ENCODE results near the gene ZNF619. TPM values are rescaled to one million over a fixed set of nuclear protein-coding genes. Genes with fewer than 3 reads are reported as not detected.

Gene ZNF619
- total and polyA plus RNA-seq, 9 of the 15 experiments (the other 6 are each of a cell fraction or from before 2014, with no cell fraction given) = 1.3 to 9.1 (median 6.3) TPM

DNA sequence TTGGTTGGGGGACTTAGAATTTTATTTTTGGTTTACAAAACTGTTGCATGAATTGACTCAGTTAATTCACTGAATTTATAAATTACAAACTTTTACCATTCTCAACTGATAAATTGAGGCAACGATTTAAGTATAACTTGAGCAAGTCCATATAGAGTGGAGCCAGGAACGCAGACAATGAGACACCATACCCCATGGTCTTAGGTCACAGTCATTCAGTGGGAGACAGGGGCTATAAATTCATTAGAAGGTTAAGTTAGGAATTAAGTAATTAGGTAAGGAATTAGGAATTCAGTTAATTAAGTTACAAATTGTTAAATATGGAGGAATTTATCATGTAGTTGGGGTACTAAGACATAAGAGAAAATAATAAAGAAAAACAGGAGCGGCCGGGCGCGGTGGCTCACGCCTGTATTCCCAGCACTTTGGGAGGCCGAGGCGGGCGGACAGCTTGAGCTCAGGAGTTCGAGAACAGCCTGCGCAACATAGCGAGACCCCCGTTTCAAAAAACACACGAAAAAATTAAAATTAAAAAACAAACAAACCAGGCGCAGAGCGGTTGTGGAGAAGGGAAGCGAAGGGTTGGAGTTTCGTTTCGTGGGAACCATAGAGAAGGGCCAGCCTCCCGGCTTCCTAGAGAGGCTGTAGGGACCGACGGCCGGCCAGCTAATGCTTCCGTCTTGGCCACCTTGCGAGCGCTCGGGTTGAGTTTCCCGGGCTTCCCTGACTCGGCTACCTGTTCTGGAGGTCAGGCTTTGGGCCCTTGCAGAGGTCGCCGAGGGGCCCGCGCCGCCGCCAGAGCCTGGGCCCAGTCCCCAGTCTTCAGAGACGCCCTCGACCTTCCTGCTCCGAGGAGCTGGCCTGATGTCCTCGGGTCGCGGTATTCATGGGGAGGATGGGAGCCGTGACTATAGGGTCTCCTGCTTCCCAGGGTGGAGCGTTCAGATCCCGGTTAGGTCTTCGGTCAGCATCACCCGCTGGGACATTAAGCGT, at the start of gene ZNF619 (continued):
- TF ChIP-seq, protein P1, sequence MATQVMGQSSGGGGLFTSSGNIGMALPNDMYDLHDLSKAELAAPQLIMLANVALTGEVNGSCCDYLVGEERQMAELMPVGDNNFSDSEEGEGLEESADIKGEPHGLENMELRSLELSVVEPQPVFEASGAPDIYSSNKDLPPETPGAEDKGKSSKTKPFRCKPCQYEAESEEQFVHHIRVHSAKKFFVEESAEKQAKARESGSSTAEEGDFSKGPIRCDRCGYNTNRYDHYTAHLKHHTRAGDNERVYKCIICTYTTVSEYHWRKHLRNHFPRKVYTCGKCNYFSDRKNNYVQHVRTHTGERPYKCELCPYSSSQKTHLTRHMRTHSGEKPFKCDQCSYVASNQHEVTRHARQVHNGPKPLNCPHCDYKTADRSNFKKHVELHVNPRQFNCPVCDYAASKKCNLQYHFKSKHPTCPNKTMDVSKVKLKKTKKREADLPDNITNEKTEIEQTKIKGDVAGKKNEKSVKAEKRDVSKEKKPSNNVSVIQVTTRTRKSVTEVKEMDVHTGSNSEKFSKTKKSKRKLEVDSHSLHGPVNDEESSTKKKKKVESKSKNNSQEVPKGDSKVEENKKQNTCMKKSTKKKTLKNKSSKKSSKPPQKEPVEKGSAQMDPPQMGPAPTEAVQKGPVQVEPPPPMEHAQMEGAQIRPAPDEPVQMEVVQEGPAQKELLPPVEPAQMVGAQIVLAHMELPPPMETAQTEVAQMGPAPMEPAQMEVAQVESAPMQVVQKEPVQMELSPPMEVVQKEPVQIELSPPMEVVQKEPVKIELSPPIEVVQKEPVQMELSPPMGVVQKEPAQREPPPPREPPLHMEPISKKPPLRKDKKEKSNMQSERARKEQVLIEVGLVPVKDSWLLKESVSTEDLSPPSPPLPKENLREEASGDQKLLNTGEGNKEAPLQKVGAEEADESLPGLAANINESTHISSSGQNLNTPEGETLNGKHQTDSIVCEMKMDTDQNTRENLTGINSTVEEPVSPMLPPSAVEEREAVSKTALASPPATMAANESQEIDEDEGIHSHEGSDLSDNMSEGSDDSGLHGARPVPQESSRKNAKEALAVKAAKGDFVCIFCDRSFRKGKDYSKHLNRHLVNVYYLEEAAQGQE (IDR thresholded peaks at IDR 0.05; ENCODE audit: borderline replicate concordance) = no peak; the same call in 1 of the 2 replicates
- TF ChIP-seq, protein P1 (CRISPR knock-in tag; IDR thresholded peaks at IDR 0.05; ENCODE audit: low read depth) = no peak
- TF ChIP-seq NFIX (CRISPR knock-in tag; IDR thresholded peaks at IDR 0.05; ENCODE audit: low read depth) (no peak), CREM (IDR thresholded peaks at IDR 0.05; ENCODE audit: low read depth) (no peak; the same call in 1 of the 2 replicates), MCM5 (IDR thresholded peaks at IDR 0.05; ENCODE audit: low read depth) (no peak), KLF6 (CRISPR knock-in tag; IDR thresholded peaks at IDR 0.05; ENCODE audit: borderline replicate concordance) (no peak), JUN (IDR thresholded peaks at IDR 0.05; ENCODE audit: borderline replicate concordance, low read depth, low read length) (no peak), JUN (CRISPR knock-in tag; IDR thresholded peaks at IDR 0.05; ENCODE audit: borderline replicate concordance) (no peak)

All from K562 (cell line).